Mammary epithelial cell (primary cell): ENCODE results near the gene SH3BGRL3.

Experiments used
- EZH2 ChIP-seq: IDR thresholded peaks from 2 replicates; pipeline ENCODE4 v1.6.1; 2012; ENCODE audit warnings: low read length, inconsistent platforms, borderline replicate concordance
- TF ChIP-seq, protein P1 (sequence below), 2 donors: IDR thresholded peaks in 1 of 2; conservative IDR thresholded peaks in 1 of 2; 2 replicates each; pipeline ENCODE4 v1.5.1; 2011 to 2012; ENCODE audit warnings: inconsistent platforms in 2 of 2, low read length in 2 of 2, mild to moderate bottlenecking in 2 of 2, control low read depth in 1 of 2, low read depth in 1 of 2; ENCODE audit not compliant: insufficient read depth in 1 of 2; ENCODE audit errors: extremely low read depth in 1 of 2

DNA sequence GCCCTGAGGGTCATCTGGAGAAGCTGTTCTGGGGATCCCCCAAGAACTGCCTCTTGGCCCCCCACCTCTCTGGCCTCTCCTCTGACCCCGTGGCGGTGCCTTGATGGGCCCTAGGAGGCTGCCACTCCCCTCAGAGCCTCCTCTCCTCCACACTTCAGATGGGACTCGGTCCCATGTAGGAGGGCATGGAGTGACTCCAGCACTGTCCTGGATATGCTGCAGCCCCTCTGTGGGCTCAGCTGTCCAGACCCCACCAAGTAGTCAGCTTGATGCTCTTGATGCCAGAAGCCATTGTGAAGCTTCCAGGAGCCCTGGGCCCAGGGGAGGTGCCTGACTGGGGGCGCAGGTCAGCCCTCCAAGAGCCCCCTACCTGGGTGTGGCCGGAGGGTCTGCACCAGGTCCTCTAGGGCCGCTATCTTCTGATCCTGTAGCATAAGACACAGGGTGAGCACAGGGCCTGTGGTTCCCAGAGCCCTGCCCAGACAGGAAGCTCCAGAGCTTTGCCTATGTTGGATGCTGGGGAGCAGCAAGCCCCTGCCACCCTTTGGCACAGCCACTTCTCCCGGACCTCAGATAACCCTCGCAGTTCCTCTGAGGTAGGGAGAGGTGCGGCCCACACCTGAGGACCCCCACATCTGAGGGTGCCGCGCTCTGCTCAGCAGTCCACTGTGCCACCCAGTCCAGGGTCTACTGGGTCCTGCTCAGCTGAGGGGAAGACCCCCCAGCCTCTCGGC, 17.3 kb downstream of the SH3BGRL3 start:
- TF ChIP-seq EZH2: no peak
- TF ChIP-seq, protein P1, sequence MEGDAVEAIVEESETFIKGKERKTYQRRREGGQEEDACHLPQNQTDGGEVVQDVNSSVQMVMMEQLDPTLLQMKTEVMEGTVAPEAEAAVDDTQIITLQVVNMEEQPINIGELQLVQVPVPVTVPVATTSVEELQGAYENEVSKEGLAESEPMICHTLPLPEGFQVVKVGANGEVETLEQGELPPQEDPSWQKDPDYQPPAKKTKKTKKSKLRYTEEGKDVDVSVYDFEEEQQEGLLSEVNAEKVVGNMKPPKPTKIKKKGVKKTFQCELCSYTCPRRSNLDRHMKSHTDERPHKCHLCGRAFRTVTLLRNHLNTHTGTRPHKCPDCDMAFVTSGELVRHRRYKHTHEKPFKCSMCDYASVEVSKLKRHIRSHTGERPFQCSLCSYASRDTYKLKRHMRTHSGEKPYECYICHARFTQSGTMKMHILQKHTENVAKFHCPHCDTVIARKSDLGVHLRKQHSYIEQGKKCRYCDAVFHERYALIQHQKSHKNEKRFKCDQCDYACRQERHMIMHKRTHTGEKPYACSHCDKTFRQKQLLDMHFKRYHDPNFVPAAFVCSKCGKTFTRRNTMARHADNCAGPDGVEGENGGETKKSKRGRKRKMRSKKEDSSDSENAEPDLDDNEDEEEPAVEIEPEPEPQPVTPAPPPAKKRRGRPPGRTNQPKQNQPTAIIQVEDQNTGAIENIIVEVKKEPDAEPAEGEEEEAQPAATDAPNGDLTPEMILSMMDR (conservative IDR thresholded peaks at IDR 0.05 in 1 of 2, IDR thresholded peaks at IDR 0.05 in 1 of 2; ENCODE audit: extremely low read depth in 1 of 2, insufficient read depth in 1 of 2, low read depth in 1 of 2, low read length in 2 of 2): no peak
